ENCODE measurements around the gene CUX1. TPM values are rescaled to one million over a fixed set of nuclear protein-coding genes. Genes with fewer than 3 reads are reported as not detected.

CUX1 gene
- total and polyA plus RNA-seq, 4 donors = 40.5 to 138 (median 69.1) TPM

- no peak for TF ChIP-seq CTCF (IDR thresholded peaks at IDR 0.05; ENCODE audit: control extremely low read depth, extremely low read depth)
- no peak overlapping the region for H3K4me3 ChIP-seq
- peaks cover 0 to 3% (median 0%) of the 10 kb centered on the region in 5 donors for H3K4me1 ChIP-seq (ENCODE audit: control insufficient read depth in 5 of 5, insufficient read depth in 5 of 5, low read length in 5 of 5)
- H3K9ac ChIP-seq (ENCODE audit: insufficient read depth in 1 of 2, low read length in 2 of 2) = no peak overlapping the region
- H3K36me3 ChIP-seq (ENCODE audit: control insufficient read depth in 4 of 4, insufficient read depth in 4 of 4, low read length in 4 of 4) = peaks cover 0 to 2% (median 0%) of the 10 kb centered on the region in 4 donors
- no peaks in the 10 kb centered on the region for H3K27me3 ChIP-seq (ENCODE audit: control insufficient read depth in 3 of 3, insufficient read depth in 3 of 3, low read length in 2 of 3)
- H3K9me3 ChIP-seq (ENCODE audit: control insufficient read depth in 4 of 4, insufficient read depth in 3 of 4, low read length in 3 of 4) = no peaks in the 10 kb centered on the region
- H3K27ac ChIP-seq (ENCODE audit: low read depth in 1 of 2, low read length in 1 of 2) = peak overlapping the region in 1 of 2 donors; percentile 4
- WGBS, 2 donors = 79 to 85% methylated on average over 17 of the region's 17 CpGs
- ATAC-seq (ENCODE audit: insufficient read depth, low FRiP score) = no peak
- no peak for DNase-seq
Measured at GRCh38 chr7:101838837-101839483, 21.5 kb downstream of the CUX1 start.

GRCh38 chr7:101841328-101841727 is 23.9 kb downstream of the CUX1 start:
- H3K36me3 ChIP-seq (ENCODE audit: control insufficient read depth in 4 of 4, insufficient read depth in 4 of 4, low read length in 4 of 4) = peaks cover 0 to 2% (median 0%) of the 10 kb centered on the region in 4 donors
- DNase-seq (no peak), ATAC-seq (ENCODE audit: insufficient read depth, low FRiP score) (no peak)
- no peak for TF ChIP-seq CTCF (IDR thresholded peaks at IDR 0.05; ENCODE audit: control extremely low read depth, extremely low read depth)
- 72 to 84% methylated on average over 3 of the region's 3 CpGs for WGBS, 2 donors
- no peaks in the 10 kb centered on the region for H3K9me3 ChIP-seq (ENCODE audit: control insufficient read depth in 4 of 4, insufficient read depth in 3 of 4, low read length in 3 of 4)
- no peaks in the 10 kb centered on the region for H3K27me3 ChIP-seq (ENCODE audit: control insufficient read depth in 3 of 3, insufficient read depth in 3 of 3, low read length in 2 of 3)
- H3K27ac ChIP-seq (ENCODE audit: low read depth in 1 of 2, low read length in 1 of 2) = no peak overlapping the region
- H3K4me1 ChIP-seq (ENCODE audit: control insufficient read depth in 5 of 5, insufficient read depth in 5 of 5, low read length in 5 of 5) = peaks cover 0 to 3% (median 0%) of the 10 kb centered on the region in 5 donors
- no peak overlapping the region for H3K9ac ChIP-seq (ENCODE audit: insufficient read depth in 1 of 2, low read length in 2 of 2)
- H3K4me3 ChIP-seq = no peak overlapping the region

- Histone ChIP-seq H3K4me3 (no peak overlapping the region), H3K27ac (ENCODE audit: low read depth in 1 of 2, low read length in 1 of 2) (no peak overlapping the region), H3K27me3 (ENCODE audit: control insufficient read depth in 3 of 3, insufficient read depth in 3 of 3, low read length in 2 of 3) (no peaks in the 10 kb centered on the region), H3K9me3 (ENCODE audit: control insufficient read depth in 4 of 4, insufficient read depth in 3 of 4, low read length in 3 of 4) (peaks cover 0 to 5% (median 1%) of the 10 kb centered on the region in 4 donors), H3K4me1 (ENCODE audit: control insufficient read depth in 5 of 5, insufficient read depth in 5 of 5, low read length in 5 of 5) (peaks cover 0 to 5% (median 0%) of the 10 kb centered on the region in 5 donors), H3K36me3 (ENCODE audit: control insufficient read depth in 4 of 4, insufficient read depth in 4 of 4, low read length in 4 of 4) (peaks cover 0 to 2% (median under 1%) of the 10 kb centered on the region in 4 donors), H3K9ac (ENCODE audit: insufficient read depth in 1 of 2, low read length in 2 of 2) (no peak overlapping the region)
- ATAC-seq (ENCODE audit: insufficient read depth, low FRiP score) (no peak), DNase-seq (no peak)
- TF ChIP-seq CTCF (IDR thresholded peaks at IDR 0.05; ENCODE audit: control extremely low read depth, extremely low read depth) = no peak
- 73 to 79% methylated on average over 13 of the region's 13 CpGs for WGBS, 2 donors
Measured at GRCh38 chr7:101843293-101844271, 26.2 kb downstream of the CUX1 start.
